RKO (cell line): ENCODE results near the gene TENT5D.
"Not testable (repeated sequence)": the region's sequence is repeated elsewhere in the genome, so short reads cannot be mapped to it uniquely, and the experiment has no call there.

ENCODE experiments used
- DNase-seq: peaks from one replicate; pipeline ENCODE4 v3.0.0-alpha.2; 2016; ENCODE audit warnings: low spot score

Gene TENT5D

DNA sequence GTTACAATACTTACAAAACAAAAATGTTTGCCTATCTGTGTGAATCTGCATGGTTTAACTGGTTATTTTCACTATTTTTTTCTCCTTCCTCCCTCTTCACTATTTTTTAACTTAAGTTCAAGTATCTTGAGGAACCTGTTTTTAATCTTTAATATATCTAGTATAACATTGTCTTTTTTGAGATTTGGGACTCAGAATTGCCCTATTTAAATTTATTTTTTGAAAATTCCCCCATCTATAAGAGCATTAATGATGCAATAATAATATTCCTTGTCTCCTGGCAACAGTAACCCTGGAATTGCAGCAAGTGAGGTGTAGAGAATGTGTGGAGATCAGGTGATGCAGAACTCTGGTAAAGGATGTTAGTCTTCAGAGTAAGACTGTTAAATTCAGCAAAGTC is at the start of gene TENT5D:
TSS of gene TENT5D (plus strand) at position 301 of the 400 bp plus-strand sequence. CDS start 22,093 bp downstream, outside the sequence.
- DNase-seq: no peak

- not testable (repeated sequence) for DNase-seq
Observed at GRCh38 chrX:80385651-80386050, 34.6 kb upstream of the TENT5D start.

DNA sequence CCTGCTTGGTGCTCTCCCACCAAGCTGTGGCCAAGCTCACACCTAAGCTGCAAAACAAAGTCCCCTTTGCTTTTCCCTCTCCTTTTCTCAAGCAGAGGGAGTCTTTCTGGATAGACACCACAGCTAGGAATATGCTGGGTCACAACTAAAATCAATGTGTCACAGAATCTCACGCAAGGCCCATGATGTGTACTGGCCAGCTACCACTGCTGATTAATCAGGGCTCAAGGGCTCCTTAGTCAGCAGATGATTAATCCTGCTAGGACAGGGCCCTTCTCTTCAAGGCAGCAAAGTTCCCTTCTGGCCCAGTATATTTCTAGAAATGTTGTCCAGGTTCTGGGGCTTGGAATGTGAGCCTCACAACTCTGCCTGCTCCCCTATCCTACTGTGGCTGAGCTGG is 32.0 kb upstream of the TENT5D start:
- DNase-seq: peak; percentile 63

GRCh38 chrX:80412042-80412441 is 8.2 kb upstream of the TENT5D start:
- no peak for DNase-seq

- no peak for DNase-seq
Observed at GRCh38 chrX:80423000-80423399, 2.8 kb downstream of the TENT5D start.

DNA sequence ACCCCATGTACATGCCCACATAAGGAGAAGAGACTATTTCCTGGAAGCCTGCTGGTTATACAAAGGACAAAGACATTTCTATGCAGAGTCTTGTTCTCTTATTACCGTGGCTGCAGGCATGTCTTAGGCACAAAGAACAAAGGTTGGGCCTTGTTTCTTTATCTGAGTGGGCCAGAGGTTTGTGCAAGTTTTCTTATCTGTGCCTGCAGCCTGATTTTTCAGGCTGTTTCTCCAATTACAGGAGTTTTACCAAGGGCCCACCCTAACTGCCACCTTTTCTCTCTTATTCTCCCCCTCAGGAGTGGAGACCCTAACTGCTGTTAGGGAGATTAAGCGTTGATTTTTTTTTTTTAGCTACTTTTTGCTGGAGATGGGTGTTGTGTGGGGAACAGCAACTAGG is 3.5 kb downstream of the TENT5D start:
- no peak for DNase-seq

DNA sequence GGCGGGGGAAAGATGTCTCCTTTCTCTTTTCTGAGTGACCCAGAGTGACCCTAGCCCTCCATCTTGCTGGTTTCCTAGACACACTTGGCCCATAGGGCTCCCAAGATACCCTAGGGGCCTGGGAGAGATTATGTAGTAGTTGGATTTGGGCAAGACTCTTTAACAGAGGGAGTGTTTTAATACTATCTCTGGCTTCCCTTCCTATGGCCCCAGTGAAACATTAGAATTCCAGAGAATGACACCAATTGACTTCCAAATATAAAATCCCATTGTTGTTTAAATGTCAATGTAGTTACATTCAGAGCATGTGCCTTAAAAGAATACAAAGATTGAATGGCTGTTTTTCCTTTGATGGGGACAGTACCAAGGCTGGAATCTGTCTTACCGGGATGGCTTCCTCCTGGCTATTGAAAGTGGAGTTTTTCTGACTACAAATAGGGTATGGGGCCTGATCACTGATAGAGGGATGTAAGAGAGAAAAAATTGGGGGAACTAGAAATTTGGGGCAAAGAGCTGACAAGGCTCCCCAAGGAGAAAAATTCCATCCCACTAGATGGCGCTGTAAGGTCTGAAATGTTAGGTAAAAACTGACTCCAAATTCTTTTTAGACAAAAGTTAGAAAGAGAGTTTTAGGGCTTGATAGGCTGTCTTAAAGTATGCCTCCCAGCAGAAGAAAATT is 10.7 kb downstream of the TENT5D start:
- peak; percentile 12 for DNase-seq

DNA sequence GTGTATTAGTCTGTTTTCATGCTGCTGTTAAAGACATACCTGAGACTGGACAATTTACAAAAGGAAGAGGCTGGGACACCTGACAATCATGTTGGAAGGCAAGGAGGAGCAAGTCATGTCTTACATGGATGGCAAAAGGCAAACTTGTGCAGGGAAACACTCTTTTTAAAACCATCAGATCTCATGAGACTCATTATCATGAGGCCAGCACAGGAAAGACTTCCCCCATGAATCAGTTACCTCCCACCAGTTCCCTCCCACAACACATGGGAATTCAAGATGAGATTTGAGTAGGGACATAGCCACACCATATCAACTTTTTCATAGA is 11.2 kb downstream of the TENT5D start:
- DNase-seq: no peak

GRCh38 chrX:80432441-80432840 is 12.2 kb downstream of the TENT5D start:
- no peak for DNase-seq

GRCh38 chrX:80432863-80433262 is 12.6 kb downstream of the TENT5D start:
- peak; percentile 27 for DNase-seq

DNA sequence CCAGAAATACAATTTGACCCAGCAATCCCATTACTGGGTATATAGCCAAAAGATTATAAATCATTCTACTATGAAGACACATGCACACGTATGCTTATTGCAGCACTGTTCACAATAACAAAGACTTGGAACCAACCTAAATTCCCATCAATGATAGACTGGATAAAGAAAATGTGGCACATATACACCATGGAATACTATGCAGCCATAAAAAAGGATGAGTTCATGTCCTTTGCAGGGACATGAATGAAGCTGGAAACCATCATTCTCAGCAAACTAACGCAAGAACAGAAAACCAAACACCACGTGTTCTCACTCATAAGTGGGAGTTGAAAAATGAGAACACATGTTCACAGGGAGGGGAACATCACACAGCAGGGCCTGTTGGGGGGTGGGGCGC is 47.9 kb downstream of the TENT5D start:
- DNase-seq: not testable (repeated sequence)

DNA sequence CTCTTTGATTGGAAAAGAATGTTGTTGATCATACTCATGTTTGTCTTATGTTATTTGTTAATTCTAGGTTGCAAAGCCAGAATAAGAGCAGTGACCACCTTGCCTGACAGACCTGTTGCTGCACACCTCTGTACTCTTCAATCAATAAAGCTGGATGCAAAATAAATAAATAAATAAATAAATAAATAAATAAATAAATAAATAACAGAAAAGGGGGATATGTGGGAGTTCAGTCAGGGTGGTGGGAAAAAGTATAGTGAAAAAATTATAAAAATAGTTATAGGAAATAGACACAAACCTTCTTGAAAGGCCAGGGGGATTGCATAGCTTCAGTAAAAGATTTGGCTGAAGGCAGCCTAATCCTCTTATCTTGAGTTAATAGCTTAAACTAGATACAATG is 51.3 kb downstream of the TENT5D start:
- no peak for DNase-seq

DNA sequence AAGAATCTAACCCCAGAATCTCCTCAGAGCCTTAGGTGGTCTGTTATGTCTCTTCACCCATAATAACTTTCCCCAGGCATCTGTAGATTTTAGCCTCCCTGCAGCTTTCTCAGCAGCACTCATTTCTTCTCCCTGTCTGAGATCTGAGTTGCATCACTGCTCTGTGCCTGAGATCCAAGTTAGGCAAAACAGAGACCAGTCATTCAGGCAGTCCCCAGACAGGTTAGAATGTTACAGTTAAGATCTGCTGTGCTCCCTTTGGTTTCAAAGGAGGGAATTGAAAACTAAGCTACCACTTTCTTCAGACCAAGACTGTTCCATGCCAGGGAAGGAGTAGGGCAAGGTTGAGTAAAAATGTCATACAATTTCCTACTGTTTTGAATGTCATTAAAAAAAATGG is 65.3 kb downstream of the TENT5D start:
- no peak for DNase-seq

DNA sequence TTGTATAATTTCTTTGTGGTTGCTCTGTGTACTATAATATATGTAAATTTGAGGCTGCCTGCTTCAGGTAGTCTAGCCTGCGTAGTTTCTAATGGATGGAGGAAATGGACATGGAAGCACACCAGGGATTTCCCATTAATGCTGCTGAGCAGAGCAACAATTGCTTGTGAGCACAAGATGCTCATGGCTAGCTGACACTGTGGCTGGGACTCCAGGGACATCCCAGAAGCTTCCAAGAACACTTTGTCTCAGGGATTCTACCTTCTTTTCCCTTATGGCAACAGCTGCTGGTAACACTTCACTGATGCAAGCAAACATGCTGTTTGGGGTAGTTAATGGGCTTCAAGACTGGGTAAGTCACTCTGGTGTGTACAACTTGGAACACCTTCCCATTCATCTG is 66.1 kb downstream of the TENT5D start:
- DNase-seq: no peak

GRCh38 chrX:80489166-80489565 is 68.9 kb downstream of the TENT5D start:
- DNase-seq: no peak
